GM18502 (cell line): Measurements from ENCODE around the gene DPP9.
"Not testable (repeated sequence)": the region's sequence is repeated elsewhere in the genome, so short reads cannot be mapped to it uniquely, and the experiment has no call there.

Experiments
- ATAC-seq: cut with Tn5 transposase; IDR thresholded peaks from one replicate; pipeline ENCODE4 v1.9.1; 2021; ENCODE audit warnings: mild to moderate bottlenecking; ENCODE audit not compliant: unreplicated experiment, poor library complexity

DPP9 gene

GRCh38 chr19:4692251-4693077 is 31.2 kb downstream of the DPP9 start:
- ATAC-seq, result no peak

- ATAC-seq, result no peak
Measured at GRCh38 chr19:4691373-4691772, 32.3 kb downstream of the DPP9 start.

- ATAC-seq, result no peak
Measured at GRCh38 chr19:4690361-4690760, 33.3 kb downstream of the DPP9 start.

GRCh38 chr19:4689403-4689802 is 34.2 kb downstream of the DPP9 start:
- ATAC-seq, result no peak

- no peak for ATAC-seq
Measured at GRCh38 chr19:4688587-4688986, 35.1 kb downstream of the DPP9 start.

GRCh38 chr19:4687396-4687795 is 36.2 kb downstream of the DPP9 start:
- no peak for ATAC-seq

- no peak for ATAC-seq
Measured at GRCh38 chr19:4686700-4687099, 36.9 kb downstream of the DPP9 start.

GRCh38 chr19:4684312-4685095 is 39.1 kb downstream of the DPP9 start:
- ATAC-seq, result no peak

GRCh38 chr19:4682417-4683200 is 41.0 kb downstream of the DPP9 start:
- ATAC-seq, result no peak

GRCh38 chr19:4680021-4680420 is 43.6 kb downstream of the DPP9 start:
- not testable (repeated sequence) for ATAC-seq

- ATAC-seq, result no peak
Measured at GRCh38 chr19:4678881-4679790, 44.5 kb downstream of the DPP9 start.

- no peak for ATAC-seq
Measured at GRCh38 chr19:4676955-4677731, 46.5 kb downstream of the DPP9 start.

GRCh38 chr19:4675346-4675745 is 48.3 kb downstream of the DPP9 start:
- no peak for ATAC-seq

- ATAC-seq, result no peak
Measured at GRCh38 chr19:4673726-4674125, 49.9 kb downstream of the DPP9 start.

GRCh38 chr19:4673216-4673615 is 50.4 kb downstream of the DPP9 start:
- no peak for ATAC-seq

GRCh38 chr19:4671185-4671851 is 52.3 kb downstream of the DPP9 start:
- no peak for ATAC-seq

- peak; percentile 87 for ATAC-seq
Measured at GRCh38 chr19:4669723-4670480, 53.7 kb downstream of the DPP9 start, which contains the start of gene MYDGF. TSS of gene MYDGF (minus strand) at chr19:4670342. CDS start at chr19:4670334, 8 bp downstream.

GRCh38 chr19:4664642-4665041 is 59.0 kb downstream of the DPP9 start:
- no peak for ATAC-seq
